GM12874 (cell line): Measurements from ENCODE around the gene PDYN.

ENCODE experiments used
- TF ChIP-seq, protein P1 (sequence below): IDR thresholded peaks from 2 replicates; pipeline ENCODE4 v1.5.1; 2011; ENCODE audit warnings: low read depth, mild to moderate bottlenecking, control low read depth, low read length, moderate library complexity; ENCODE audit not compliant: insufficient read depth

PDYN gene

GRCh38 chr20:1935696-1936366 is 58.0 kb downstream of the PDYN start:
- TF ChIP-seq, protein P1, sequence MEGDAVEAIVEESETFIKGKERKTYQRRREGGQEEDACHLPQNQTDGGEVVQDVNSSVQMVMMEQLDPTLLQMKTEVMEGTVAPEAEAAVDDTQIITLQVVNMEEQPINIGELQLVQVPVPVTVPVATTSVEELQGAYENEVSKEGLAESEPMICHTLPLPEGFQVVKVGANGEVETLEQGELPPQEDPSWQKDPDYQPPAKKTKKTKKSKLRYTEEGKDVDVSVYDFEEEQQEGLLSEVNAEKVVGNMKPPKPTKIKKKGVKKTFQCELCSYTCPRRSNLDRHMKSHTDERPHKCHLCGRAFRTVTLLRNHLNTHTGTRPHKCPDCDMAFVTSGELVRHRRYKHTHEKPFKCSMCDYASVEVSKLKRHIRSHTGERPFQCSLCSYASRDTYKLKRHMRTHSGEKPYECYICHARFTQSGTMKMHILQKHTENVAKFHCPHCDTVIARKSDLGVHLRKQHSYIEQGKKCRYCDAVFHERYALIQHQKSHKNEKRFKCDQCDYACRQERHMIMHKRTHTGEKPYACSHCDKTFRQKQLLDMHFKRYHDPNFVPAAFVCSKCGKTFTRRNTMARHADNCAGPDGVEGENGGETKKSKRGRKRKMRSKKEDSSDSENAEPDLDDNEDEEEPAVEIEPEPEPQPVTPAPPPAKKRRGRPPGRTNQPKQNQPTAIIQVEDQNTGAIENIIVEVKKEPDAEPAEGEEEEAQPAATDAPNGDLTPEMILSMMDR, result no peak

GRCh38 chr20:1934721-1935573 is 58.9 kb downstream of the PDYN start:
- TF ChIP-seq, protein P1, result no peak

DNA sequence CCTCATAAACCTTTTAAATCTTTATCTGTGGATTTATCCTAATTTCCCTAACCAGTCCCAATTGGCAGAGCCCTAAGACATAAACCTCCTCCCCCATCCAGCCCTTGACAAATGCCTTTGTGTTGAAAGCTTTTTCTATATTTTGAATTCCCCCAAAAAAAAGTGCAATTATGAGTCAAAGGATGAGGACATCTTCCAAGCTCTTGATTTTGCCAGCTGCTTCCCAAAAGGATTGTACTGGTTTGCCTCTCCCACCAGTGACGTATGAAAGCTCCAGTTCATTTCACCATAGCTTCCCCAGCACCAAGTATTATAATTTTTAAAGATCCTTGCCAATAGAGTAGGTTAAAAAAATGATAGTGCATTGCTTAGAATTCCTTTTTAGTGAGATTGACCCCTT is 59.7 kb downstream of the PDYN start:
- TF ChIP-seq, protein P1, result no peak

- TF ChIP-seq, protein P1, result no peak
Observed at GRCh38 chr20:1933465-1933870, 60.4 kb downstream of the PDYN start.

GRCh38 chr20:1932971-1933370 is 60.9 kb downstream of the PDYN start:
- TF ChIP-seq, protein P1, result no peak

GRCh38 chr20:1931830-1932229 is 62.0 kb downstream of the PDYN start:
- TF ChIP-seq, protein P1, result no peak

- TF ChIP-seq, protein P1, result no peak
Observed at GRCh38 chr20:1930165-1930564, 63.7 kb downstream of the PDYN start.
